ENCODE data around the gene NSG1. TPM values are rescaled to one million over a fixed set of nuclear protein-coding genes. Genes with fewer than 3 reads are reported as not detected.

The NSG1 gene
- polyA plus RNA-seq, 2 of the 4 experiments (the other 2 are of a cell fraction) = 0.26 to 0.34 TPM

- H3K4me3 ChIP-seq = no peak overlapping the region
- 39% methylated on average over 6 of the region's 6 CpGs for WGBS (ENCODE audit: missing lambda C conversion rate)
- ChIA-PET POLR2A (no interaction called here), CTCF (interaction anchor here (1.2 kb wide), 1 partner anchor 10 kb away, joined by 3 read pairs; no protein-coding TSS in a partner anchor)
- H3K4me2 ChIP-seq = no peak overlapping the region
- TF ChIP-seq RAD21 (conservative IDR thresholded peaks at IDR 0.05 in 1 of 2, IDR thresholded peaks at IDR 0.05 in 1 of 2) (no peak), FOSB (CRISPR knock-in tag; IDR thresholded peaks at IDR 0.05) (no peak)
- DNase-seq (ENCODE audit: low read depth in 1 of 2, low spot score in 1 of 2) = no peak
- no peaks in the 10 kb centered on the region for H3K4me1 ChIP-seq
- no peak overlapping the region for H3K27ac ChIP-seq
- FAIRE-seq = no peak
- ATAC-seq = no peak
- H3K9me3 ChIP-seq = peaks cover 7% of the 10 kb centered on the region; the same call in 1 of the 3 replicates
These were observed 12.4 kb upstream of the NSG1 start for GRCh38 chr4:4374388-4375098.

- CTCF ChIA-PET = interaction anchor here (1.2 kb wide), 1 partner anchor 40 kb away, joined by 4 read pairs; no protein-coding TSS in a partner anchor
- no peak overlapping the region for H3K27ac ChIP-seq
- ATAC-seq (no peak), FAIRE-seq (no peak), DNase-seq (ENCODE audit: low read depth in 1 of 2, low spot score in 1 of 2) (no peak)
- no peak overlapping the region for H3K4me2 ChIP-seq
- H3K4me1 ChIP-seq = no peaks in the 10 kb centered on the region
- TF ChIP-seq RARB (CRISPR knock-in tag; IDR thresholded peaks at IDR 0.05) = no peak
- TF ChIP-seq PBX3 (IDR thresholded peaks at IDR 0.05) = no peak
- peaks cover 7% of the 10 kb centered on the region; the same call in 1 of the 3 replicates for H3K9me3 ChIP-seq
- 12% methylated on average over 3 of the region's 4 CpGs for WGBS (ENCODE audit: missing lambda C conversion rate)
- no peak overlapping the region for H3K4me3 ChIP-seq
- POLR2A ChIA-PET = no interaction called here
These were observed 10.8 kb upstream of the NSG1 start for GRCh38 chr4:4376074-4376473.

GRCh38 chr4:4377191-4377590 lies 9.7 kb upstream of the NSG1 start:
- CTCF ChIA-PET = no interaction called here
- POLR2A ChIA-PET = no interaction called here
- FAIRE-seq (no peak), ATAC-seq (no peak), DNase-seq (ENCODE audit: low read depth in 1 of 2, low spot score in 1 of 2) (no peak)
- H3K9me3 ChIP-seq = peaks cover 7% of the 10 kb centered on the region; the same call in 1 of the 3 replicates
- TF ChIP-seq ZFP36 (IDR thresholded peaks at IDR 0.05; ENCODE audit: borderline replicate concordance, partially characterized antibody) = no peak
- TF ChIP-seq CTCF (IDR thresholded peaks at IDR 0.05) = no peak
- no peak for TF ChIP-seq HOXB5 (CRISPR knock-in tag; IDR thresholded peaks at IDR 0.05)
- TF ChIP-seq POLR2AphosphoS2 (conservative IDR thresholded peaks at IDR 0.05; ENCODE audit: low read length) = no peak
- no peak for TF ChIP-seq EHF (CRISPR knock-in tag; IDR thresholded peaks at IDR 0.05)
- no peak for TF ChIP-seq MYC (IDR thresholded peaks at IDR 0.05; ENCODE audit: borderline replicate concordance, low read length)
- TF ChIP-seq POLR2A (IDR thresholded peaks at IDR 0.05; ENCODE audit: low read length) = no peak
- no peak for TF ChIP-seq CHD4 (IDR thresholded peaks at IDR 0.05; ENCODE audit: borderline replicate concordance)
- no peak overlapping the region for H3K27ac ChIP-seq
- no peak overlapping the region for H3K4me3 ChIP-seq
- 66% methylated on average over 12 of the region's 12 CpGs for WGBS (ENCODE audit: missing lambda C conversion rate)
- no peak overlapping the region for H3K4me2 ChIP-seq
- no peaks in the 10 kb centered on the region for H3K4me1 ChIP-seq

- Histone ChIP-seq H3K9me3 (peaks cover 7% of the 10 kb centered on the region; the same call in 1 of the 3 replicates), H3K27ac (no peak overlapping the region), H3K4me3 (no peak overlapping the region), H3K4me2 (no peak overlapping the region), H3K4me1 (no peaks in the 10 kb centered on the region)
- ATAC-seq = no peak
- CTCF ChIA-PET = interaction anchor here (0.6 kb wide), 1 partner anchor 52 kb away, joined by 3 read pairs; no protein-coding TSS in a partner anchor
- POLR2A ChIA-PET = interaction anchor here (0.6 kb wide), 1 partner anchor 20 kb away, joined by 3 read pairs; no protein-coding TSS in a partner anchor
- DNase-seq (ENCODE audit: low read depth in 1 of 2, low spot score in 1 of 2) = no peak
- FAIRE-seq = no peak
- WGBS (ENCODE audit: missing lambda C conversion rate) = 70% methylated on average over 22 of the region's 23 CpGs
- TF ChIP-seq BCL3 (IDR thresholded peaks at IDR 0.05) (no peak), KDM1A (IDR thresholded peaks at IDR 0.05; ENCODE audit: low read depth) (no peak), MAFK (IDR thresholded peaks at IDR 0.05; ENCODE audit: partially characterized antibody) (no peak), CHD2 (IDR thresholded peaks at IDR 0.05; ENCODE audit: low read length, partially characterized antibody) (no peak), NR3C1 (IDR thresholded peaks at IDR 0.05) (no peak), PHF8 (IDR thresholded peaks at IDR 0.05; ENCODE audit: borderline replicate concordance, low read depth) (no peak), ZFP36 (IDR thresholded peaks at IDR 0.05; ENCODE audit: borderline replicate concordance, partially characterized antibody) (no peak), GATA3 (IDR thresholded peaks at IDR 0.05; ENCODE audit: borderline replicate concordance) (no peak), FOXS1 (CRISPR knock-in tag; IDR thresholded peaks at IDR 0.05) (no peak), ESRRA (IDR thresholded peaks at IDR 0.05; ENCODE audit: borderline replicate concordance, low read length) (no peak)
These were observed 9.0 kb upstream of the NSG1 start for GRCh38 chr4:4377732-4378460.
